H7 (cell line): ENCODE data around the gene LINGO3. TPM values are rescaled to one million over a fixed set of nuclear protein-coding genes. Genes with fewer than 3 reads are reported as not detected.

Experiments
- DNase-seq: peaks from one replicate; pipeline ENCODE4 v3.0.0; 2012
- H3K27me3 ChIP-seq: 2 replicates; pipeline ENCODE4 v1.6.0; 2011; ENCODE audit warnings: mild to moderate bottlenecking, low read length; ENCODE audit not compliant: control insufficient read depth, insufficient read depth
- H3K36me3 ChIP-seq: replicated peaks from 2 replicates; pipeline ENCODE4 v1.5.1; 2011; ENCODE audit warnings: low read length; ENCODE audit not compliant: control insufficient read depth, insufficient read depth
- H3K4me3 ChIP-seq: 2 replicates; pipeline ENCODE4 v1.5.1; 2011; ENCODE audit warnings: low read depth, mild to moderate bottlenecking, control low read depth, low read length, moderate library complexity; ENCODE audit not compliant: insufficient read depth
- total RNA-seq: library from RNA; depleted of rRNA; stranded (reverse); fragments of >200 nt; shearing (Covaris generic); gene quantifications from 2 replicates; pipeline ENCODE4 v1.2.3, GENCODE V29; 2014

Gene LINGO3
- total RNA-seq, 1 experiment from 2014 or later: 1.1 TPM

DNA sequence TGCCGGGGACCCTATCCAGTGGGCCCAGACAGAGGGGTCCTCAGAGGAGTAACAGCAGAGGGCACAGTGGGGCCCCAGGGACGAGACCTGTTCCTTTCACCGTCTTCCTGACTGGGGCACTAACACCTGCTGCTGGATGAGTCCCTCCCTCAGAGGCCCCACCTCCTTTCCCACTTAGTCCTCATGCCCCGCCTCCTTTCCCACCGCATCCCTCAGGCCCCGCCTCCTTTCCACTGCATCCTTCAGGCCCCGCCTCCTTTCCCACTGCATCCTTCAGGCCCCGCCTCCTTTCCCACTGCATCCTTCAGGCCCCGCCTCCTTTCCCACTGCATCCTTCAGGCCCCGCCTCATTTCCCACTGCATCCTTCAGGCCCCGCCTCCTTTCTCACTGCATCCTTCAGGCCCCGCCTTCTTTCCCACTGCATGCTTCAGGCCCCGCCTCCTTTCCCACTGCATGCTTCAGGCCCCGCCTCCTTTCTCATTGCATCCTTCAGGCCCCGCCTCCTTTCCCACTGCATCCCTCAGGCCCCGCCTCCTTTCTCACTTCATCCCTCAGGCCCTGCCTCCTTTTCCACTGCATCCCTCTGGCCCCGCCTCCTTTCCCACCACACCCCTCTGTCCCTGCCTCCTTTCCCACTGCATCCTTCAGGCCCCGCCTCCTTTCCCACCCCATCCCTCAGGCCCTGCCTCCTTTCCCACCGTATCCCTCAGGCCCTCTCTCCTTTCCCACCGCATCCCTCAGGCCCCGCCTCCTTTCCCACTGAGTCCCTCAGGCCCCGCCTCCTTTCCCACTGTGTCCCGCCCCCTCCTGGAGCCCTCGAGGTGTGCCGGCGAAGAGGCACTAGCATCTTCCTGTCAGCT is 27.3 kb upstream of the LINGO3 start:
- no peaks in the 10 kb centered on the region for H3K27me3 ChIP-seq
- H3K4me3 ChIP-seq: no peak overlapping the region

DNA sequence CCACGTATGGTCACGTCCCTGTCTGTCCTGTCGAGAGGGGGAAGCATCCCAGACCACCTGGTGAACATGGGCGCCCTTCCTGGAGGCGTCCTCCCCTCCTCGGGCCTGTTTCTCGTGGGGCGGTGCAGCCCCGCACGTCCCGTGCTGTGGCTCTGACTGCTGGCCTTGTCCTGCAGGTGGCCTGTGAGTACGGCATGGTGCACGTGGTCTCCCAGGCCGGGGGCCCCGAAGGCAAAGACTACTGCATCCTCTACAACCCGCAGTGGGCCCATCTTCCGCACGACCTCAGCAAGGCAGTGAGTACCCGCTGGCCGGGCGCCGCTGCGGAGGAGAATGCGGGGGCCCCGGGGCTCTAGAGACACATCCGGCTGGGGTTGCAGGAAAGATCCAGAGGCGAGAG is 26.5 kb upstream of the LINGO3 start:
- H3K27me3 ChIP-seq: no peaks in the 10 kb centered on the region
- DNase-seq: no peak
- H3K4me3 ChIP-seq: no peak overlapping the region
- 0 out of 2 replicates have a peak, but pooled peaks cover 1% of the 10 kb centered on the region for H3K36me3 ChIP-seq

More for the DNA sequence above, 27.3 kb upstream of the LINGO3 start:
- DNase-seq: peak; percentile 80
- H3K36me3 ChIP-seq: 0 out of 2 replicates have a peak, but pooled peaks cover 1% of the 10 kb centered on the region

DNA sequence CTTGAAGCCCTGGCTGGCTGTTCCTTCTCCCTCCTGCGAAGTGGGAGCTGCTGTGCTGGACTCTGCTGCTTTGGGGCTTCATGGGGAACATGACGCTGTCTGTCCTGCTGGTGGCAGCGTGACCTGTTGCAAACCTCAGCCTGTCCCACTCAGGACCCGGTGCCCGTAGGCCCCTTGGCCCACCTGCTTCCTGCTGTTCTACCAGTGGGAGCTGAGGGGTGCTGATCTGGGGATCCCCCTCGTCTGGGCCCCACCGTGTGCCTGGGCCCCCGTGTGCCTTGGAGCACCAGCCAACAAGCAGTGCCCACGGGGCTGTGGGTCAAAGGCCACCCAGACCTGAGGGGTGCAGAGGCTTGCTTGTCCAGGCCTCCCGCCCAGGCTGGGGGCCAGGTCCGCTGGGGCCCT is 25.9 kb upstream of the LINGO3 start:
- H3K4me3 ChIP-seq: no peak overlapping the region
- DNase-seq: peak; percentile 79
- no peaks in the 10 kb centered on the region for H3K27me3 ChIP-seq
- H3K36me3 ChIP-seq: 0 out of 2 replicates have a peak, but pooled peaks cover 1% of the 10 kb centered on the region

DNA sequence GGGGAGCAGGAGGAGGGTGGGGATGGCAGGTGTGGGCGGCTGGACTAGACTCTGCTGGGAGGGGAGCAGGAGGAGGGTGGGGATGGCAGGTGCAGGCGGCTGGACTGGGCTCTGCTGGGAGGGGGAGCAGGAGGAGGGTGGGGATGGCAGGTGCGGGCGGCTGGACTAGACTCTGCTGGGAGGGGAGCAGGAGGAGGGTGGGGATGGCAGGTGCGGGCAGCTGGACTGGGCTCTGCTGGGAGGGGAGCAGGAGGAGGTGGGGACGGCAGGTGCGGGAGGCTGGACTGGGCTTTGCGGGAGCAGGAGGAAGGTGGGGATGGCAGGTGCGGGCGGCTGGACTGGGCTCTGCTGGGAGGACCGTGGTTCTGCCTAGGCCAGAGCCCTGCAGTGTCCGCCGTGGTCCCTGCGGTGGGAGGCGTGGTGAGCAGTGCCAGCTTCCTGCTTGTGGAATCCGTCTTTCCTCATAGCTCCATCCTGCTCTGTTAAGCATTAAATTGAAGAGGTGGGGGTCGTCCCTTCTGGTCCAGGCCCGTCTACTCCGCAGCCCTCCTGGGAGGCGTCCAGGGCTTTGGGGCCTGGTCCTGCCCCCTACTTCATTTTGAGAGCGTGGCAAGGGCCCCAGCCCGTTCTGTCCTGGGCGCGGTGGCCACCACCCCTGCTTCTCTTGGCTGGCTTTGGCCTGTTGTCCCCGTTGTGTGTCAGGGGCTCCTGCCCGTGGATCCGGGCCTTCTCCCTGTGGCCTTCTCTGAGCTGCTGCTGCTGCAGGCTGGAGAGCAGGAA is 25.3 kb upstream of the LINGO3 start:
- Histone ChIP-seq H3K36me3 (0 out of 2 replicates have a peak, but pooled peaks cover 1% of the 10 kb centered on the region), H3K4me3 (no peak overlapping the region), H3K27me3 (no peaks in the 10 kb centered on the region)
- DNase-seq: no peak

DNA sequence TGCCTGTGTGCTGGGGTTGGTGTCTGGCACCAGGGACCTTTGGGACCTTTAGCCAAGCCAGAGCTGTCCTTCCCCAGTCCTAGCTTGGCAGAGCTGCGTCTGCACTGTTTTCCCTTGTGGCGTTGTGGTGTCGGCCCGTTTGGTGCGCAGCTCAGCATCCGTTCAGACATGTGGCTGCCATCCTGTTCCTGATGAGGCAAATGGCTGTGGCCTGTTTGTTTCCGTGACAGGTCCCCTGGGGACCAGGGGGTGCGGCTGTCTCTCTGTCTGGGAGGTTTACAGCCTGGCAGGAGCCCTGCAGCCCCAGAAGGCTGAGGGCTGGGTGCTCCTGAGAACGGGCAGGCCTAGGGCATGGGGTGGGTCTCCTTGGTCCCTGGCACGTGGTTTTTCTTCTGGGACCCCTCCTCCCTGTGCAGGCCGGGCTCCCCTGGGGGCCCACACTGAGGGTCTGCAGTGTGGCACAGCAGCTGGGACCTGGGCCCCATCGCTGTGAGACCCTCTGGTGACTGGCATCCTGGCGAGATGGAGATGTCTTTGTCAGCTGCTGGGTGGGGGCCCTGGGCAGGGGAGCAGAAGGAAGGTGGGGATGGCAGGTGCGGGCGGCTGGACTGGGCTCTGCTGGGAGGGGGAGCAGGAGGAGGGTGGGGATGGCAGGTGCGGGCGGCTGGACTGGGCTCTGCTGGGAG is 24.5 kb upstream of the LINGO3 start:
- no peak overlapping the region for H3K4me3 ChIP-seq
- DNase-seq: no peak
- 0 out of 2 replicates have a peak, but pooled peaks cover 1% of the 10 kb centered on the region for H3K36me3 ChIP-seq
- H3K27me3 ChIP-seq: no peaks in the 10 kb centered on the region

DNA sequence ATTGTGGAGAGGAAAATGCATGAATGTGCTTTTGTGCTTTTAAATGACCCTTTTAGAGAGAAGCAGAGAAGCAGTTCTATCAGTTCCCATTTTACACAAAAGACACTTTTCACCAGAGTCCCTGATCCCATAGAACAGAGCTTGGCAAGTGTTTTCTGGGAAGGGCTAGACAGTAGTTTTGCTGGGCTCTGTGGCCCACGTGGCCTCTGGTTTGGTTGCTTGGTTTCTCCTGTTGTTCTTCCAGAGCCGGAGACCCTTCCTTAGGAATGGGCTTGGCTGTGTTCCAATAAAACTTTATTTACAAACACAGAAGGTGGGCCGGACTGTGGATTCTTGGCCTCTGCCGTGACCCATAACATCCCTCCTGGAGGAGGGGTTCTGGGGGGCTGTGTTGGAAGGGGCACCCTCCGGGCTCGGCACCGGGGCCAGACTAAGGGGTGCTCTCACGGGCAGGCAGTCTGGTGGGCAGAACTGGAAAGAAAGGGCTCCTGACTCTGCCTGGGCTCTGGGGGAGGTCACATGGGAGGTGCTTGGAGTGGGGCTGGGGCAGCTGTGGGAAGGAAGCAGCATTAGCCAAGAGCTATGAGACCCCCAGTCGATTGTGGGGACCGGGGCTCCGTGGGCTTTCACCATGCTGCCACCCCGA is 23.8 kb upstream of the LINGO3 start:
- Histone ChIP-seq H3K4me3 (no peak overlapping the region), H3K36me3 (peaks cover 4% of the 10 kb centered on the region; the same call in 1 of the 2 replicates), H3K27me3 (no peaks in the 10 kb centered on the region)
- DNase-seq: no peak

DNA sequence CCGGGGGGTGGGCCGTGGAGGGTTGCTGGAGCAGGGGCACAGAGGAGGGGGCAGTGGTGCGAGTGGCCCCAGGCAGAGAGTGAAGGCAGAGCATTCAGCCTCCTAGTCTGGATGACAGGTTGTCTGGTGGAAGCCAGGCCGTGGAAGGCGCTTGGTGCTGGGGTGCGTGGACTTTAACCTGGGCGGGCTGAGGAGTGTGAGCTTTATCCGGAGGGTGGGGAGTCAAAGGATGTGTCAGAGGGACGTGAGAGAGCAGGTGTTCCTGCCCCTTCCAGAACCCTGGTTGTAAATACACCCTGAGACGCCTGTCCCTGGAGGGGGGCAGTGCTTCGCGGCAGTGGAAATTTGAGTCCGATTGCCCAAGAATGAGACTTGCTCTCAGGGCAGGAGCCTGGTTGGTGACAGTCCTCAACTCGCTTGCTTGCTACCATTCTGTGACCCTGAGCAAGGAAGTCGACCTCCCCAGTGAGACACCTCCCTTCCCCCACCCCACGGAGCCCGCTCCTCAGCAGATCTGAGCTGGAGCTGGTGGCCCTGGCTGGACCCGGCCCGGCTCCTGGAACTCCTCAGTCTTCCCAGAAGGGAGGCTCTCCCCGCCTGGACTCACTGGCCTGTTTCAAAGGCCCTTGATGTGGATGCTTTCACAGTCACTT is 22.8 kb upstream of the LINGO3 start:
- peaks cover 5% of the 10 kb centered on the region for H3K36me3 ChIP-seq
- peak; percentile 80 for DNase-seq
- H3K4me3 ChIP-seq: no peak overlapping the region
- H3K27me3 ChIP-seq: no peaks in the 10 kb centered on the region

DNA sequence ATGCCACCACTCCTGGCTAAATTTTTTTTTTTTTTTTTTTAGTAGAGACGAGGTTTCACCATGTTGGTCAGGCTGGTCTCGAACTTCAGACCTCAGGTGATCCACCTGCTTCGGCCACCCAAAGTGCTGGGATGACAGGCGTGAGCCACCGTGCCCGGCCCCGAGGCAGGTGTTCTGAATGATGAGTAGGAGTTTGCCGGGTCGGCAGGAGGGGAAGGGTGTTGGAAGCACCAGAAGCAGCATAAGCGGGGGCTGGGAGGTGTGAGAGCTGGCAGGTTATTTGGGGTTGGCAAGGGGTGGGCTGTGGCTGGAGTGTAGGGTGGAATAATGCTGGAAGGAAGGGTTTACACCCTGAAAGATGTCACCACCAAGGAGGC is 22.3 kb upstream of the LINGO3 start:
- H3K4me3 ChIP-seq: no peak overlapping the region
- H3K36me3 ChIP-seq: peaks cover 6% of the 10 kb centered on the region
- H3K27me3 ChIP-seq: no peaks in the 10 kb centered on the region
- DNase-seq: no peak

DNA sequence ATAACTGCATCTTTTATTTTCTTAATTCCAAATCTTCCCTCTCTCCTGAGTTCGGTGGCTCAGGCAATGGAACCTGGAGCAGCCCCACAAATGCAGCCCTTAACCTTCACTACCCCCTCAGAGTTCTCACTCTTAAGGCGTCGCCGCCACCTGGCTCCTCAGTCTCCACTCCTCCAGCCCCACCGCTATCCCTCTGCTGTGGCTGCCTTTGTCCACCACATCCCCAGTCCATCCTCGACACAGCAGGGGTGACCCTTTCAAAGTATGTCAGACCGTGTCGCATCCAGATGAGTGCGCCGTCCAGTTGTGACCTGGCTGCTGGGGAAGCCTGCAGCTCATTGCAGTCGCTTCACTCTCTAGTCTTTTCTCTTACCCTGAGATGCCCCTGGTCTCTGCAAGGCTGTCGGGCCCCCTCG is 21.6 kb upstream of the LINGO3 start:
- peak overlapping the region; percentile 97 for H3K4me3 ChIP-seq
- no peak for DNase-seq
- H3K27me3 ChIP-seq: no peaks in the 10 kb centered on the region
- H3K36me3 ChIP-seq: peaks cover 12% of the 10 kb centered on the region

DNA sequence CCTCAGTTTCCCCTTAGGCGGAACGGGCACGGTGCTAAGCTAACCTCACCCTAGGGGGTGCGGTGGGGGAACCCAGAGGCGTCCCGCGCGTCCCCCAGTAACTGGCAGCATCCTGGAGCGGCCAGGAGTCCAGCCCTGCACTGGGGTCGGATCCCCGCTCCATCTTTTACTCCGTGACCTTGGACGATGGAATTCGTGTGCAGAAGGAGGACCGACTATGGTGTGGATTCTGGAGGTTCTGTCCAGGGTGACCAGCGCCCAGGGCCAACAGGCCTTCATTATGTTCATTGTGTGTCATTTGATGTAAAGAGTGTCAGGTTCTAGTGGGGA is 21.2 kb upstream of the LINGO3 start:
- Histone ChIP-seq H3K36me3 (peaks cover 12% of the 10 kb centered on the region), H3K4me3 (peak overlapping the region; percentile 97), H3K27me3 (no peaks in the 10 kb centered on the region)
- no peak for DNase-seq

DNA sequence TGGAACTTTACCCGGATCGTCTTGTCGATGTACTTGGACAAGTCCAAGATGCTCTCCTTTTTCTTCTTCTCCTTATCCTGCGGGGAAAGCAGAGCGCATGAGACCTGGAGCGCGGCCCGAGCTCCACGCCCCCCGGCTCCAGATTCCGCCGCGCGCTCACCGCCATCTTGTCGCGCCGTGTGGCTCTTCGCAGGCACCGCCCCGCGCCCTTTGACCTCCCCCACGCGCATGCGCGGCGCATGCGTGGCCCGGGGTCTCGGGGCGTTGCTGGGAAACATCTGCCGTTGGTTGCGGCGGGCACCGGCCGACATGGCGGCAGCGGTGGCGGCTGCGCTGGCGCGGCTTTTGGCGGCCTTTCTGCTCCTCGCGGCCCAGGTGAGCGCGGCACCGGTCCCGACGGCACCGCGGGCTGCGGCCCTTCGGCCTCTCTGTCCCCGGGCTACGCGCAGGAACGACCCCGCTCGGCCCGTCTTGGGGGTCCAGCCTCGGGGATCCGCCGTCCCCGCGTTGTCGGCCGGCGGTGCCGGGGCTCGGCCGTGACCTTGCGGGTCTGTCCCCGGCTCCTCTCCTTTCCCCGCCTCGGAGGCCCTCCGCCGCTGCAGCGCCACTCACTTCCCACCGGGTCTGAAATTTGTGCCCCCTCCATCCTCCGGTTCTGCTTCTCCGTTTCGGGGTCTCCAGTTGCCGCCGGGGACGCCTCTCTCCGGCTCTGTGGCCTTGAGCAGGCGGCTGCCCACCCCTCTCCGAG is 20.6 kb upstream of the LINGO3 start, which contains the start of the genes LSM7 and SPPL2B:
TSS of gene LSM7 (minus strand) at position 186 of the 748 bp plus-strand sequence. CDS start at position 166, 20 bp downstream.
TSS of gene SPPL2B (plus strand) at position 284 of the 748 bp plus-strand sequence. CDS start at position 310, 26 bp downstream.
- H3K36me3 ChIP-seq: peaks cover 12% of the 10 kb centered on the region
- peak; percentile 100 for DNase-seq
- H3K4me3 ChIP-seq: peak within 1 kb of the TSS; percentile 97
- no peaks in the 10 kb centered on the region for H3K27me3 ChIP-seq

DNA sequence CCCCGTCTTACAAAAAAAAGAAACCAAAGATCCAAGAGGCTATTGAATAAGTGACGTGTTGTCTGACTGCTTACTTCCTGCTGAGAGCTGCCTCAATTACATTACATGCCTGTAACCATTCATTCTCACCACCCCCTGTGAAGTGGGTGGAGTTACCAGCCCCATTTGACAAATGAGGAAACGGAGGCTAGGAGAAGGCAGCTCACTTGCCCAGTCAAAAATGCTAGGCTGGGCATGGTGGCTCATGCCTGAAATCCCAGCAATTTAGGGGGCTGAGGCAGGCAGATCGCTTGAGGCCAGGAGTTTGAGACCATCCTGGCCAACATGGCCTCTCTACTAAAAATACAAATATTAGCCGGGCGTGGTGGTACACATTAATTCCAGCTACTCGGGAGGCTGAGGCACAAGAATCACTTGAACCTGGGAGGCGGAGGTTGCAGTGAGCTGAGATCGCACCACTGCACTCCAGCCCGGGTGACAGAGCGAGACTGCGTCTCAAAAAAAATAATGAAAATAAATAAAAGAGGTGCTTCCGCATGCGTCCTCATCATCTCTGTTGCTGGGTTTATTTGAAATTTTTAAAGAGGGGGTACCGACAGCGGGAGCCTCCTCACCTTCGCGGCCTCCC is 19.9 kb upstream of the LINGO3 start:
- DNase-seq: peak; percentile 84
- no peaks in the 10 kb centered on the region for H3K27me3 ChIP-seq
- peaks cover 12% of the 10 kb centered on the region for H3K36me3 ChIP-seq
- H3K4me3 ChIP-seq: peak overlapping the region; percentile 97
